NCI-H2107 (cell line): ENCODE data around the gene CXXC5.
"Not testable (repeated sequence)": the region's sequence is repeated elsewhere in the genome, so short reads cannot be mapped to it uniquely, and the experiment has no call there.

Experiments
- DNase-seq: peaks from one replicate; lab custom pipeline; 2025; lab: John Stamatoyannopoulos, UW

The CXXC5 gene

GRCh38 chr5:139710319-139711066 is 62.3 kb downstream of the CXXC5 start:
- no peak for DNase-seq

DNA sequence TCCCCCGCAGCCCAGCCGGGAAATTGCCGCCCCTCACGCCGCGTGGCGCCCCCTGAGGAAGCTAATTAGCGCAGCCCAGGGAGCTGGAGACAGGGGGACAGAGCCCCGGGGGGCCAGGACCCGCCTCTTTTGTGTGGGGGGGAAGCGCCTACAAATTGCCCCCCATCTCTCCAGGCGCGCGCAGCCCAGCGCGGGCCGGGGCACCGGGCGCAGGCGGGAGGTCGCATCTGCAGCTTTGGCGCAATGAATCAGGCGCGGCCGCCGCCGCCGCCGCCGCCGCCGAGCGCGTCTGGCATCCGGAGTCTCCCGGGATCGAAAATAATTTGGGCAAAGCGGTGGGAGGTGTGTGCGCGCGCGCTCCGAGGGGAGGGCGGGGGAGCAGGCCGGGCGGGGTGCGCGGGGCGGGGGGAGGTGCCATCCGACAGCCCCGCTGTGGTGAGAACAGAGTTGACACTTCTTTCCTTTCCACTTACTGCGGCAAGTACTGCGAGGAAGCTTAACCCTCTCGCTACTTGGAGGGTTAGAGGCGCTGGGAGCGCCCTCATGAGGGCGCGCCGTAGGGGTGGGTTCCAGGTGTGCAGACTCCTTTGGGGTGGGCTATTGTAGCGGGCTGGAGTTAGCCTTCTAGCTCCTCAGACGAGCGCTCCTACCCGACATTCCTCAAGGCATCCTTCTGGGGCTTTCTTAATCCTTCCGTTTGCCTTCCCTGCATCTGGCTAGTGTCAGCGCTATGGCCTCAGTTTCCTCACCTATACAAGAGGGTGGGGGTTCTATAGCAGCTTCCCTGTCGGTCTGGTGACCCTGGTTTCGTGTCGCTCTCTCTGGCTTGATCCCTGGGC is 63.1 kb downstream of the CXXC5 start:
- no peak for DNase-seq

- DNase-seq, result no peak
These were observed 63.7 kb downstream of the CXXC5 start for GRCh38 chr5:139711906-139712224.

DNA sequence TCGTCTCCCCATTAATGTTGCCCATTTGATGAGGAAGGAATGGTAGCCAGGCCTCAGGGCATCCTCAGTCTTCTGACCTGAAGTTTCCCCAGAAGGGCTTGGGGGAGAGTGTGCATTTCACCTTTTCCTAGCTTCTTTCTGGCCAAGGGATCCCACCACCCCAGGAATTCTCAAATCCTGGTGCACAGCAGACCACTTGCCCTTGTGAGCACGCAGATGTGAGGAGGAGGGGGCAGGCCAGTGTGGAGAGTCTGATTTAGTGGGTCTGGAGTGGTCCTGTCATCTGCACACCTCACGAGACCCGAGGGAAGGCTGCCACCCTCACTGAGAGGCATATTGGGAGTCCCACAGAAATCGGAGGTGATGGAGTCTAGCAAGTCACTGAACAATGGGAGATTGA is 64.3 kb downstream of the CXXC5 start:
- DNase-seq, result no peak

- DNase-seq, result not testable (repeated sequence)
These were observed 65.7 kb downstream of the CXXC5 start for GRCh38 chr5:139713898-139714297.

DNA sequence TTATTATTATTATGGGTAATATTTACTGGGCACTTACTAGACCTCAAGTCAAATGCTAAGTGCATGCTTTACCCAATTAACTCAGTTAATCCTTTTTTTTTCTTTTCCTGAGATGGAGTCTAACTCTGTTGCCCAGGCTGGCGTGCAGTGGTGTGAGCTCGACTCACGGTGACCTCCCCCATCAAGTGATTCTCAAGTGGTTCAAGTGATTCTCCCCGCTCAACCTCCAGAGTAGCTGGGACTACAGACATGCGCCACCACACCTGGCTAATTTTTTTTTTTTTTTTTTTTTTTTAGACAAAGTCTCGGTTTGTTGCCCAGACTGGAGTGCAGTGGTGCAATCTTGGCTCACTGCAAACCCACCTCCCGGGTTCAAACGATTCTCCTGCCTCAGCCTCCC is 69.1 kb downstream of the CXXC5 start:
- DNase-seq, result no peak

GRCh38 chr5:139718403-139718802 is 70.3 kb downstream of the CXXC5 start:
- DNase-seq, result not testable (repeated sequence)

GRCh38 chr5:139719970-139720369 is 71.8 kb downstream of the CXXC5 start:
- DNase-seq, result not testable (repeated sequence)

DNA sequence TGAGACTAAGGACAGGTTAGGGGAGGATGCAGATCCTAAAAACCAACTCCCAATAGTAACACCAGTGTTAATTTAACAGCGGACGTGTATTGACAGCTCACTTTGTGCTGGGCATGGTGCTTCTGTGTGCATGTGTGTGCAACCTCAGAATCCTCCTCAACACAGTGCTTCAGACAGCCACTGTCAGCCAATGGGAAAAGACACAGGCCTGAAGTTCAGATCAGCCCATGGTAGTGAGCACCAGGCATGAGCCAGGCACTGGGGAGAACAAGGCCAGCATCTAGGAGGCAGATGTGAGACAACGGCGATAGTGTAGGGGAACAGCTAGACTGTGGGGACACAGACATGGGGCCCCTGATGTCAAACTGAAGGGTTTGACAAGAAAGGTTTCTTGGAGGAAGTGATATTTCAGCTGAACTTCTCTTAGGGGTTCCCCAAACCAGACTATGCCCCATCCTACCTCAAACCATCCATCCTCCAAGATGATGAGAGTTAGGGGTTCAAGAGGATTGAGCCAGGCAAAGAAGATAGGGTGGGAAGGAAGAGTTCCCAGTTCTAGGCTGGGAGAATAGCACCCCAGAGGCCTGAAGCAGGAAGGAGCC is 75.9 kb downstream of the CXXC5 start:
- no peak for DNase-seq

DNA sequence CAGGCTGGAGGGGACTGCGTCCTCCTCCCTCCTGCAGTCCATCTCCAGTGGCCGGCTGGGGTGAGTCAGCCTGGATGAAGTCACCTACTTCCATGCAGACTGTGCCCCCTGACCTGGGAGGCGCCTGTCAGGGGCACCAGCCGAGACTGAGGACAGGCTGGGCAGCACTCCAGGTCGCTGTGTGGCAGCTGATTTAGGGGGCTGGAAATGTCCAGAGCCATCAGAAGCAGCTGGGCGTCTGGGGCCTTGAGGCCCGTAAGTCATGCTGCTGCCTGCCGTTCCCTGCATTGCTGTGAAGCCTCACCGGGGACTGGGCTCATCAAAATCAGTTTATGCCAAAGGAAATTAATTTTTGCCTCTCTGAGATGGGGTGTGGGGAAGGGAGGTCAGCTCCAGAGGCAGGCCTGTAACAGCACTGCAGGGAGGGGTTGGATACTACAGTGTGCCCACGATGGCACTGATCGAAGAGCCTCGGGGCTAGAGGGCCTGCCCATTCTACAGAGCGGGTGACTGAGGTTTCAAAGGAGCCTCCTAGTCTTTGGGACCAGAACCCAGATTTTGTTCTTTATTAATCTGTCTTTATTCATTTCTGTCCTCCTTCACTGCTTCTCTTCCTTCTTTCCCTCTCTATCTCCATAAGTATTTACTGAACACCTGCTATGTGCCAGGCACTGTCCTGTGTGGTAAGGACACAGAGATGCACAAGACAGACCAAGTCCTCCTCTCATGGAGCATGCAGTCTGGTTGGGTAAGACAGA is 77.1 kb downstream of the CXXC5 start:
- no peak for DNase-seq

DNA sequence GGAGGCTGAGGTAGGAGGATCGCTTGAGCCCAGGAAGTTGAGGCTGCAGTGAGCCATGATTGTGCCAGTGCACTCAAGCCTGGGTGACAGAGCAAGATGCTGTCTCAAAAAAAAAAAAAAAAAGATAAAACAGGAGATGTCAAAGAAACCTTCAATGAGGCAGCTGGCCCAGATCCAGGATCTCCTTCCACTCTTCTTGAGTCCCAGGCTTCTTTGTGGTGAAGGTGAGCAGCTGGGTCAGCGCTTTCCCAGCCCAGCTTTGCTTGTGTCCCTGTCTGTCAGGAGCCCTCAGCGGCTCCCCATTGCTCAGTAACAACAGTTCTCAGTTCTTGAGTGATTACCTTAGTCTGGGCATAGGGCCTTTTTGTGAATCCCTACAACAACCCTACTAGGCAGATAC is 78.1 kb downstream of the CXXC5 start:
- no peak for DNase-seq

DNA sequence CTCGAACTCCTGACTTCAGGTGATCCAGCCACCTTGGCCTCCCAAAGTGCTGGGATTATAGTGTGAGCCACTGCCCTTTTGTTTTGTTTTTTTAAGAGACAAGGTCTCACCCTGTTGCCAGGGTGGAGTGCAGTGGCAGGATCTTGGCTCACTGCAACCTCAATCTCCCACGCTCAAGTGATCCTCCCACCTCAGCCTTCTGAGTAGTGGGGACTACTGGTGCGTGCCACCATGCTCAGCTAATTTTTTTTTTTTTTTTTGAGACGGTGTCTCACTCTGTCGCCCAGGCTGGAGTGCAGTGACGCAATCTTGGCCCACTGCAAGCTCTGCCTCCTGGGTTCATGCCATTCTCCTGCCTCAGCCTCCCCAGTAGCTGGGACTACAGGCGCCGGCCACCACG is 79.5 kb downstream of the CXXC5 start:
- not testable (repeated sequence) for DNase-seq

- DNase-seq, result no peak
These were observed 83.1 kb downstream of the CXXC5 start for GRCh38 chr5:139731281-139731680.

DNA sequence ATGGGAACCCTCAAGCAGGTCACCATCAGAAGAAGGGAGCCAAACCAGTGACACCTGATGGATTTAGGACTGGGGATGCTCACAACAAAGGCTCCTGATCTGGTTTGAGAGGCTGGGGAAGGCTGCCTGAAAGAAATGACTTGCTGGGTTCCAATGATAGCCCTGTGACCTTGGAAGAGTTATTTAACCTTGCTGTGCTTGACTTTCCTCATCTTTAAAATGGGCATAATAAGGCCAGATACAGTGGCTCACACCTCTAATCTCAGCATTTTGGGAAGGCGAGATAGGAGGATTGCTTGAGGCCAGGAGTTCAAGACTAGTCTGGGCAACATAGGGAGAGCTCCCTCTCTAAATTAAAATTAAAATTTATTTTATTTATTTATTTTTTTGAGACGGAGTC is 83.9 kb downstream of the CXXC5 start:
- no peak for DNase-seq

GRCh38 chr5:139733010-139733688 is 85.0 kb downstream of the CXXC5 start:
- DNase-seq, result no peak
